ENCODE data around the gene MIA2.

DNA sequence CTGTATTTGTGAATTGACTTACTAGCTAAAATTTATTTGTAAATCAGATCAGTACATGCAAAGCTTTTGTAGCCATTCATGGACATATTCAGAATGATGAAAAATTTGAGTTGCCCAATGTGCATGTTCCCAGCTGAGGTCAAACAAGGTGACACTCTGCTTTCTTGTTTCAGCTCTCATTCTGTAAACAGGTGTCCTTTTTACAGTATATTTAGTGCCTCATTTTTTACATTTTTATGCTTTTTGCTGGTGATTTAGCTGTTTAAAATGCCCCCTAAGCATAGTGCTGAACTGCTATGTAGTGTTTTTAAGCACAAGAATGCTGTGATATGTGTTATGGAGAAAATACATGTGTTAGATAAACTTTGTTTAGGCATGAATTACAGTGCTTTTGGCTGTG is 76.3 kb downstream of the MIA2 start:
- TF ChIP-seq POLR2A (IDR thresholded peaks at IDR 0.05), result no peak
- no peak for TF ChIP-seq POLR2AphosphoS5 (IDR thresholded peaks at IDR 0.05)
- no peak for TF ChIP-seq EP300 (IDR thresholded peaks at IDR 0.05; ENCODE audit: low read depth)
- no peak for TF ChIP-seq CTCF (IDR thresholded peaks at IDR 0.05)

All from transverse colon (tissue), 4 donors.